NCI-H510A (cell line): ENCODE results near the gene TMEM200B.
"Not testable (repeated sequence)": the region's sequence is repeated elsewhere in the genome, so short reads cannot be mapped to it uniquely, and the experiment has no call there.

Experiments
- DNase-seq: peaks from one replicate; lab custom pipeline; 2025; lab: John Stamatoyannopoulos, UW

The TMEM200B gene

GRCh38 chr1:29133861-29134694 is 10.4 kb upstream of the TMEM200B start:
- no peak for DNase-seq

- DNase-seq: not testable (repeated sequence)
These were observed 7.4 kb upstream of the TMEM200B start for GRCh38 chr1:29131056-29131455.

- no peak for DNase-seq
These were observed 6.2 kb upstream of the TMEM200B start for GRCh38 chr1:29129916-29130315.

GRCh38 chr1:29128739-29129138 is 5.0 kb upstream of the TMEM200B start:
- DNase-seq: no peak

GRCh38 chr1:29126198-29126597 is 2.5 kb upstream of the TMEM200B start:
- no peak for DNase-seq

GRCh38 chr1:29125788-29126187 is 2.1 kb upstream of the TMEM200B start:
- no peak for DNase-seq

GRCh38 chr1:29125237-29125641 is 1.5 kb upstream of the TMEM200B start:
- DNase-seq: no peak

- peak; percentile 8 for DNase-seq
These were observed 898 bp upstream of the TMEM200B start for GRCh38 chr1:29124366-29125236.

GRCh38 chr1:29123053-29123886 is 433 bp downstream of the TMEM200B start:
- DNase-seq: no peak

GRCh38 chr1:29122682-29123052 is 1.0 kb downstream of the TMEM200B start:
- no peak for DNase-seq

- DNase-seq: no peak
These were observed 1.6 kb downstream of the TMEM200B start for GRCh38 chr1:29121936-29122681.

- no peak for DNase-seq
These were observed 2.2 kb downstream of the TMEM200B start for GRCh38 chr1:29121516-29121935.

GRCh38 chr1:29120947-29121485 is 2.7 kb downstream of the TMEM200B start:
- peak; percentile 8 for DNase-seq

- no peak for DNase-seq
These were observed 3.3 kb downstream of the TMEM200B start for GRCh38 chr1:29120367-29120766.

- DNase-seq: no peak
These were observed 4.4 kb downstream of the TMEM200B start for GRCh38 chr1:29119121-29119929.

- no peak for DNase-seq
These were observed 6.3 kb downstream of the TMEM200B start for GRCh38 chr1:29117381-29117780.

- DNase-seq: no peak
These were observed 9.0 kb downstream of the TMEM200B start for GRCh38 chr1:29114654-29115053.

GRCh38 chr1:29113413-29114117 is 10.1 kb downstream of the TMEM200B start:
- no peak for DNase-seq

GRCh38 chr1:29112705-29113412 is 10.8 kb downstream of the TMEM200B start:
- DNase-seq: no peak
